Ascending aorta (tissue), 2 donors: ENCODE data around the gene CPNE6. TPM values are rescaled to one million over a fixed set of nuclear protein-coding genes. Genes with fewer than 3 reads are reported as not detected.
A peak's percentile ranks its signal among the peaks of the same experiment; 100 is the strongest.

Experiments
- DNase-seq, 2 donors: peaks; one replicate each; pipeline ENCODE4 v3.0.0-alpha.2; 2019; ENCODE audit warnings: low spot score in 2 of 2
- H3K27ac ChIP-seq, 2 donors: fragments of 200-600 bp; sonication (generic); one replicate each; pipeline ENCODE4 v1.5.1; 2016 to 2017; ENCODE audit warnings: mild to moderate bottlenecking in 1 of 2
- H3K27me3 ChIP-seq: fragments of 200-600 bp; sonication (generic); one replicate; pipeline ENCODE4 v1.5.1; 2017
- H3K36me3 ChIP-seq, 2 donors: fragments of 200-600 bp; sonication (generic); one replicate each; pipeline ENCODE4 v1.5.1; 2016
- H3K4me1 ChIP-seq, 2 donors: fragments of 200-600 bp; sonication (generic); one replicate each; pipeline ENCODE4 v1.5.1; 2016 to 2017; ENCODE audit warnings: mild to moderate bottlenecking in 1 of 2
- H3K4me3 ChIP-seq, 2 donors: fragments of 200-600 bp; sonication (generic); one replicate each; pipeline ENCODE4 v1.5.1; 2016 to 2017; ENCODE audit warnings: mild to moderate bottlenecking in 1 of 2
- H3K9me3 ChIP-seq, 2 donors: fragments of 200-600 bp; sonication (generic); one replicate each; pipeline ENCODE4 v1.5.1; 2016
- intact Hi-C: fragments of 100-400 bp; cut with DNase I; formaldehyde crosslinking; loops from one replicate; pipeline ENCODE4 v1.15.1; 2023
- total RNA-seq: library from RNA; depleted of rRNA; stranded (reverse); fragments of >200 nt; gene quantifications from one replicate; pipeline ENCODE4 v1.1.0, GENCODE V29; 2016
- TF ChIP-seq, protein P1 (sequence below), 3 experiments: fragments of 200-600 bp in 2 of 3; fragments of 450-650 bp in 1 of 3; sonication (generic) in 2 of 3; IDR thresholded peaks; one replicate each; pipeline ENCODE4 v1.5.1; 2016 to 2019; ENCODE audit warnings: antibody characterized with exemption in 3 of 3, mild to moderate bottlenecking in 1 of 3, moderate library complexity in 1 of 3

Gene CPNE6
- total RNA-seq, 1 donor from 2014 or later: not detected

DNA sequence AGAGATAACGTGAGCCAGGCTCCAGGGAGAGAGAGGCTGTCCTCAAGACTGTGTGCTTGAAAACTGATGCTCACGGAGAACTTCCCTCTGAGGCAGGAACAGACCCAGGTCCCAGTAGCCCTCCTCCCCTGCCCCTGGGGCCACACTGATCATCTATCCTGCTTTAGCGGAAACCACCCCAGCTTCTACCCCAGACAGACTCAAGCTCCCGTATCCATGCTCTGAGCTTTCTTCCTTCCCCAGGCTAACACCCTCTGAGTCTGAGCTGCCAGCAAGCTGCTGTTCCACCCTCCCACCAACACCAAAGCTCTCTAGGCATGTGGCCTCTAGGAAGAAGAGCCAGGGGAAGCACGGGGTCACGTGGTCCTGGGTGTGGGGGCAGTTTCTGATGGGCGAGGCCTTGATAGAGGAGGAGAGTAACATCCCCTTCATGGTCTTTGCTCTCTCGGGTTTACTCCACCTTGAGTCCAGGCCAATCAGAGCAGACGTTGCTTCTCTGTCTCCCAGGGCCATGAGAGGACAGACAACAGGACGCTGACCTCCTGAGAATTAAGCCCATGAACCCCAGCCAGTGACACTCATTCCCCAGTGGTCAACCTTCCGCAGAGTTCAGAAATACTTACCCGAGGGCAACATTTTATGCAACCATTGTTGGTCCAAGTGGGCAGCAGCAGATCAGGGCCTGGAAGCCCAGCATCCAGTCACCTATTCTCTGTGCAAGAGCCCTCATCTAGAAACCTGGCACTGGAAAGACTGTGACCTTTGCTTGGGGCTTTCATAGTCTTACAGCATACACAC is 24.1 kb downstream of the CPNE6 start:
- H3K27ac ChIP-seq: peak overlapping the region; percentile 92 to 95
- H3K27me3 ChIP-seq: no peaks in the 10 kb centered on the region
- H3K9me3 ChIP-seq: no peaks in the 10 kb centered on the region
- peak overlapping the region; percentile 72 to 81 for H3K4me3 ChIP-seq
- TF ChIP-seq, protein P1, sequence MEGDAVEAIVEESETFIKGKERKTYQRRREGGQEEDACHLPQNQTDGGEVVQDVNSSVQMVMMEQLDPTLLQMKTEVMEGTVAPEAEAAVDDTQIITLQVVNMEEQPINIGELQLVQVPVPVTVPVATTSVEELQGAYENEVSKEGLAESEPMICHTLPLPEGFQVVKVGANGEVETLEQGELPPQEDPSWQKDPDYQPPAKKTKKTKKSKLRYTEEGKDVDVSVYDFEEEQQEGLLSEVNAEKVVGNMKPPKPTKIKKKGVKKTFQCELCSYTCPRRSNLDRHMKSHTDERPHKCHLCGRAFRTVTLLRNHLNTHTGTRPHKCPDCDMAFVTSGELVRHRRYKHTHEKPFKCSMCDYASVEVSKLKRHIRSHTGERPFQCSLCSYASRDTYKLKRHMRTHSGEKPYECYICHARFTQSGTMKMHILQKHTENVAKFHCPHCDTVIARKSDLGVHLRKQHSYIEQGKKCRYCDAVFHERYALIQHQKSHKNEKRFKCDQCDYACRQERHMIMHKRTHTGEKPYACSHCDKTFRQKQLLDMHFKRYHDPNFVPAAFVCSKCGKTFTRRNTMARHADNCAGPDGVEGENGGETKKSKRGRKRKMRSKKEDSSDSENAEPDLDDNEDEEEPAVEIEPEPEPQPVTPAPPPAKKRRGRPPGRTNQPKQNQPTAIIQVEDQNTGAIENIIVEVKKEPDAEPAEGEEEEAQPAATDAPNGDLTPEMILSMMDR (IDR thresholded peaks at IDR 0.05): no peak
- intact Hi-C loops: no loop called here
- peaks cover 0 to 11% of the 10 kb centered on the region in 2 donors for H3K4me1 ChIP-seq
- H3K36me3 ChIP-seq: peaks cover 4 to 5% of the 10 kb centered on the region in 2 donors
- DNase-seq: no peak

DNA sequence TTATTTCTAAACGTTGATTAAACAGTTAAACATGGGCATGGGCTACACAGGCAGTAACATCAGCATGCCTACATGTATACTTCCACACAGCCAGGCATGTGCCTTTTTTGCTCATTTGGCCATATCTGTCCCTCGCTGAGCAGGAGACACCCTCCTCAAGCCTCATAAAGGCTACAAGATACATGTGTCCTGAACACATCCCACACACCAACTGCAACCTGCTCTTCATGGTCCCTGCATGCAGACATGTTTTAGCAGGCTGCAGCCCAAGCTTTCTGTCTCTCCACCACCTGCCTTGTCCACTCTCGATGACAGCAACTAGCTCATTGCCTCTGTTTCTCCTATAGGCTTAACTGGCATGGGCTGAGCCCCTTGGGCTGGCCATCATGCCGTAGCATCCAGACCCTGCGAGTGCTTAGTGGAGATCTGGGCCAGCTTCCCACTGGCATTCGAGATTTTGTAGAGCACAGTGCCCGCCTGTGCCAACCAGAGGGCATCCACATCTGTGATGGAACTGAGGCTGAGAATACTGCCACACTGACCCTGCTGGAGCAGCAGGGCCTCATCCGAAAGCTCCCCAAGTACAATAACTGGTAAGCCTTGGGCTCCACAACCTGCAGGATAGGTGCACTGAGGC is 25.3 kb downstream of the CPNE6 start:
- DNase-seq: no peak
- peaks cover 5 to 6% of the 10 kb centered on the region in 2 donors for H3K36me3 ChIP-seq
- TF ChIP-seq, protein P1 (IDR thresholded peaks at IDR 0.05): no peak
- no peak overlapping the region for H3K4me3 ChIP-seq
- H3K27me3 ChIP-seq: no peaks in the 10 kb centered on the region
- intact Hi-C loops: no loop called here
- no peak overlapping the region for H3K27ac ChIP-seq
- no peaks in the 10 kb centered on the region for H3K9me3 ChIP-seq
- peaks cover 0 to 11% of the 10 kb centered on the region in 2 donors for H3K4me1 ChIP-seq

DNA sequence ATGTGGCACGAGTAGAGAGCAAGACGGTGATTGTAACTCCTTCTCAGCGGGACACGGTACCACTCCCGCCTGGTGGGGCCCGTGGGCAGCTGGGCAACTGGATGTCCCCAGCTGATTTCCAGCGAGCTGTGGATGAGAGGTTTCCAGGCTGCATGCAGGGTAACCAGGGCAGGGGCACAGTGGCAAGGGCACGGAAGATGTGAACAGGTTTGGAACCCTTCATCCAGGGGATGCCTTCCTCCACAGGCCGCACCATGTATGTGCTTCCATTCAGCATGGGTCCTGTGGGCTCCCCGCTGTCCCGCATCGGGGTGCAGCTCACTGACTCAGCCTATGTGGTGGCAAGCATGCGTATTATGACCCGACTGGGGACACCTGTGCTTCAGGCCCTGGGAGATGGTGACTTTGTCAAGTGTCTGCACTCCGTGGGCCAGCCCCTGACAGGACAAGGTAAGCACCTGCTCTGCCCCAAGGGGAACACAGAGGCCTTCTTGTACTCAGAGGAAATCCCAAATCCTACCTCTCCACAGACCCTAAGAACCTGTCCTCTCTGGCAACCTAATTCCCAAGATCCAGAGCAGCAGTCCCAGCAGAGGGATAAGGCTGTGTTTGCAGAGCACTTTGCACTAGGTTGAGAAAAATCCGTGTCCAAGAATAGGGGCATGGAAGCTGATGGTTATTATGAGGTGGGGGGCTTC is 27.0 kb downstream of the CPNE6 start:
- TF ChIP-seq, protein P1 (IDR thresholded peaks at IDR 0.05): no peak
- intact Hi-C loops: no loop called here
- no peak for DNase-seq

DNA sequence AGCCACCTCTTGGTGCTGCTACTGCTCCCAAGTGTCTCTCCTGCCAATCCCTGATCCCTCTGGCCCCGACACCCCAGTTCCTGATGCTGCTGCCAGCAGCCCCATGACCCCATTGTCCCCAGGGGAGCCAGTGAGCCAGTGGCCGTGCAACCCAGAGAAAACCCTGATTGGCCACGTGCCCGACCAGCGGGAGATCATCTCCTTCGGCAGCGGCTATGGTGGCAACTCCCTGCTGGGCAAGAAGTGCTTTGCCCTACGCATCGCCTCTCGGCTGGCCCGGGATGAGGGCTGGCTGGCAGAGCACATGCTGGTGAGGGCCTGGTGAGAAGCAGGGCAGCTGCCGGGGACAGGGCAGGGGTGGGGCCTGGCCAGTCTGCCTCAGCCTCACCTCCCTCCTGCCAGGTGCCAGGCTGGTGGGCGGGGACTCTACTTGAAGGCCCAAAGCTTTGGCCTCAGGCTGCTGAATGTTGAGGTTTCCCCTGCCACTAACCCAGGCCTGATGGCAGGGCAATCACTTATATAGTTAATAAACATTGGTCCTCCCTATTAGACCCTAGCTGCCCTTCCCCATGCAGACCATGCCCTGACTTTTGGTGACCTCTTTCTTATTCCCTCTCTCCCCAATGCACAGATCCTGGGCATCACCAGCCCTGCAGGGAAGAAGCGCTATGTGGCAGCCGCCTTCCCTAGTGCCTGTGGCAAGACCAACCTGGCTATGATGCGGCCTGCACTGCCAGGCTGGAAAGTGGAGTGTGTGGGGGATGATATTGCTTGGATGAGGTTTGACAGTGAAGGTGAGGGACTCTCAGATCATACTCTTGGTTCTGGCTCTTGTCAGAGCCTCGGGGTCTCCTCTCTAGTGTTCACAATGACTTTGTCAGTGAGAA is 27.8 kb downstream of the CPNE6 start:
- Histone ChIP-seq H3K4me1 (peaks cover 0 to 2% of the 10 kb centered on the region in 2 donors), H3K27ac (no peak overlapping the region), H3K36me3 (peaks cover 10 to 18% of the 10 kb centered on the region in 2 donors), H3K4me3 (no peak overlapping the region), H3K27me3 (no peaks in the 10 kb centered on the region), H3K9me3 (no peaks in the 10 kb centered on the region)
- DNase-seq: no peak
- TF ChIP-seq, protein P1 (IDR thresholded peaks at IDR 0.05): no peak
- intact Hi-C loops: no loop called here

More for the DNA sequence above, 27.0 kb downstream of the CPNE6 start:
- H3K9me3 ChIP-seq: no peaks in the 10 kb centered on the region
- no peaks in the 10 kb centered on the region for H3K27me3 ChIP-seq
- H3K27ac ChIP-seq: no peak overlapping the region
- H3K4me3 ChIP-seq: no peak overlapping the region
- H3K4me1 ChIP-seq: peaks cover 0 to 7% of the 10 kb centered on the region in 2 donors
- H3K36me3 ChIP-seq: peaks cover 6 to 13% of the 10 kb centered on the region in 2 donors
